SK-N-SH (cell line): ENCODE data around the gene KRTAP10-10. TPM values are rescaled to one million over a fixed set of nuclear protein-coding genes. Genes with fewer than 3 reads are reported as not detected.

Experiments used
- CTCF ChIA-PET: fragments of 300-600, 350-600 bp; formaldehyde crosslinking; extraction: SDS; loops from one replicate; lab custom pipeline; 2021; lab: Yijun Ruan, JAX
- POLR2A ChIA-PET: fragments of 350-600 bp; sonication (Branson Sonifier 250); formaldehyde crosslinking; extraction: SDS; loops from one replicate; lab custom pipeline; 2020; ENCODE audit warnings: antibody characterized with exemption, inconsistent platforms; lab: Yijun Ruan, JAX
- DNase-seq: peaks from one replicate; pipeline ENCODE4 v3.0.0; 2012
- H2AFZ ChIP-seq: fragments of 200-600 bp; sonication (generic); 2 replicates; pipeline ENCODE4 v1.8.1; 2016; ENCODE audit warnings: antibody characterized with exemption, mild to moderate bottlenecking, low read depth
- H3F3A ChIP-seq: fragments of 200-600 bp; sonication (generic); replicated peaks from 2 replicates; pipeline ENCODE3; 2016; ENCODE audit warnings: antibody characterized with exemption, mild to moderate bottlenecking; ENCODE audit not compliant: insufficient read depth
- H3K27ac ChIP-seq, 2 experiments: fragments of 200-500 bp in 1 of 2; fragments of 200-600 bp in 1 of 2; sonication (Bioruptor generic) in 1 of 2; sonication (generic), shearing (Covaris generic) in 1 of 2; 2 replicates each; pipeline versions ENCODE4 v1.5.1 to v1.6.1; 2014 to 2016; ENCODE audit warnings: low read depth in 2 of 2, inconsistent platforms in 1 of 2, low read length in 1 of 2, mild to moderate bottlenecking in 1 of 2, mixed read lengths in 1 of 2
- H3K27me3 ChIP-seq: fragments of 200-600 bp; sonication (generic), shearing (Covaris generic); 2 replicates; pipeline ENCODE4 v1.6.1; 2016; ENCODE audit warnings: mixed run types; ENCODE audit not compliant: insufficient read depth
- H3K36me3 ChIP-seq, 2 experiments: fragments of 200-500 bp in 1 of 2; fragments of 200-600 bp in 1 of 2; sonication (Bioruptor generic) in 1 of 2; sonication (generic) in 1 of 2; replicated peaks in 1 of 2; 2 replicates each; pipeline versions ENCODE3 to v1.5.1; 2014 to 2016; ENCODE audit warnings: low read length in 1 of 2, mild to moderate bottlenecking in 1 of 2; ENCODE audit not compliant: insufficient read depth in 2 of 2, control insufficient read depth in 1 of 2
- H3K4me1 ChIP-seq, 2 experiments: fragments of 200-500 bp in 1 of 2; fragments of 200-600 bp in 1 of 2; sonication (Bioruptor generic) in 1 of 2; sonication (generic), shearing (Covaris generic) in 1 of 2; 2 replicates each; pipeline versions ENCODE4 v1.5.1 to v1.6.1; 2014 to 2016; ENCODE audit warnings: low read depth in 1 of 2, low read length in 1 of 2, mixed run types in 1 of 2; ENCODE audit not compliant: insufficient read depth in 2 of 2, control insufficient read depth in 1 of 2
- H3K4me2 ChIP-seq: fragments of 200-600 bp; sonication (generic), shearing (Covaris generic); 2 replicates; pipeline ENCODE4 v1.6.1; 2017; ENCODE audit warnings: mixed run types
- H3K4me3 ChIP-seq, 2 experiments: fragments of 200-500 bp in 1 of 2; fragments of 200-600 bp in 1 of 2; sonication (Bioruptor generic) in 1 of 2; sonication (generic), shearing (Covaris generic) in 1 of 2; 2 replicates each; pipeline versions ENCODE4 v1.5.1 to v1.8.1; 2014 to 2016; ENCODE audit warnings: low read depth in 2 of 2, inconsistent platforms in 1 of 2, low read length in 1 of 2, mild to moderate bottlenecking in 1 of 2, mixed read lengths in 1 of 2, moderate library complexity in 1 of 2
- H3K79me2 ChIP-seq: fragments of 200-600 bp; sonication (generic); 2 replicates; pipeline ENCODE4 v1.8.1; 2017; ENCODE audit warnings: mild to moderate bottlenecking; ENCODE audit not compliant: insufficient read depth
- H3K9ac ChIP-seq: fragments of 200-600 bp; sonication (generic); 2 replicates; pipeline ENCODE4 v1.6.1; 2017; ENCODE audit warnings: mixed run types
- H3K9me2 ChIP-seq: fragments of 200-600 bp; sonication (generic); 2 replicates; pipeline ENCODE4 v1.6.1; 2017; ENCODE audit warnings: mixed run types
- H3K9me3 ChIP-seq: fragments of 200-600 bp; sonication (generic); 2 replicates; pipeline ENCODE4 v1.6.1; 2017; ENCODE audit warnings: mixed run types, mild to moderate bottlenecking, moderate library complexity
- H4K20me1 ChIP-seq: fragments of 200-600 bp; sonication (generic); 2 replicates; pipeline ENCODE4 v1.6.1; 2017; ENCODE audit warnings: mild to moderate bottlenecking, mixed run types; ENCODE audit not compliant: insufficient read depth
- CTCF ChIP-seq: fragments of 200-600 bp; sonication (generic); IDR thresholded peaks from 2 replicates; pipeline ENCODE4 v1.6.1; 2017; ENCODE audit warnings: antibody characterized with exemption, mild to moderate bottlenecking, moderate library complexity
- ELF1 ChIP-seq: IDR thresholded peaks from 2 replicates; pipeline ENCODE4 v1.4.0; 2012
- EZH2phosphoT487 ChIP-seq: fragments of 200-600 bp; sonication (generic); IDR thresholded peaks from 2 replicates; pipeline ENCODE4 v1.6.1; 2017; ENCODE audit warnings: low read depth, mixed run types, mild to moderate bottlenecking, antibody characterized with exemption, moderate library complexity, borderline replicate concordance
- FOXJ3 ChIP-seq: sonication (generic); formaldehyde crosslinking; IDR thresholded peaks from 2 replicates; pipeline ENCODE4 v1.5.1; 2020; ENCODE audit warnings: mild to moderate bottlenecking, missing genetic modification reagents
- FOXM1 ChIP-seq: IDR thresholded peaks from 2 replicates; pipeline ENCODE4 v1.4.0; 2012; ENCODE audit warnings: low read depth, mild to moderate bottlenecking
- GABPA ChIP-seq: IDR thresholded peaks from 2 replicates; pipeline ENCODE4 v1.4.0; 2012; ENCODE audit warnings: low read depth, mild to moderate bottlenecking
- GATA2 ChIP-seq: sonication (generic); formaldehyde crosslinking; IDR thresholded peaks from 2 replicates; pipeline ENCODE4 v1.5.0; 2020; ENCODE audit warnings: mild to moderate bottlenecking, missing genetic modification reagents
- IRF3 ChIP-seq: fragments of 150-350 bp; IDR thresholded peaks from 2 replicates; pipeline ENCODE4 v1.6.1; 2016; ENCODE audit warnings: mild to moderate bottlenecking, low read depth, low read length
- MEF2A ChIP-seq: IDR thresholded peaks from 2 replicates; pipeline ENCODE4 v1.4.0; 2012; ENCODE audit warnings: low read depth, borderline replicate concordance
- MXI1 ChIP-seq: IDR thresholded peaks from 2 replicates; pipeline ENCODE4 v1.6.1; 2012; ENCODE audit warnings: mild to moderate bottlenecking, low read depth, low read length, improper control_type of control experiment
- NFIC ChIP-seq: IDR thresholded peaks from 2 replicates; pipeline ENCODE4 v1.4.0; 2012; ENCODE audit warnings: borderline replicate concordance
- POLR2AphosphoS5 ChIP-seq: IDR thresholded peaks from 2 replicates; pipeline ENCODE4 v1.6.1; 2012; ENCODE audit warnings: low read depth, low read length
- RAD21 ChIP-seq: IDR thresholded peaks from 2 replicates; pipeline ENCODE4 v1.6.1; 2012; ENCODE audit warnings: mild to moderate bottlenecking, low read length
- REST ChIP-seq: IDR thresholded peaks from 2 replicates; pipeline ENCODE4 v1.6.1; 2012; ENCODE audit warnings: mild to moderate bottlenecking, low read depth, low read length, moderate library complexity
- SIN3A ChIP-seq: IDR thresholded peaks from 2 replicates; pipeline ENCODE4 v1.6.1; 2012; ENCODE audit warnings: low read depth, mild to moderate bottlenecking, low read length, moderate library complexity, borderline replicate concordance
- SMC3 ChIP-seq: IDR thresholded peaks from 2 replicates; pipeline ENCODE4 v1.6.1; 2012; ENCODE audit warnings: low read depth, low read length, improper control_type of control experiment
- TAF1 ChIP-seq: IDR thresholded peaks from 2 replicates; pipeline ENCODE4 v1.6.1; 2012; ENCODE audit warnings: low read depth, mild to moderate bottlenecking, low read length, moderate library complexity, borderline replicate concordance
- TCF12 ChIP-seq: IDR thresholded peaks from 2 replicates; pipeline ENCODE4 v1.4.0; 2012
- TEAD4 ChIP-seq: IDR thresholded peaks from 2 replicates; pipeline ENCODE4 v1.4.0; 2012; ENCODE audit warnings: mild to moderate bottlenecking, borderline replicate concordance; ENCODE audit not compliant: insufficient read depth
- WGBS: methylation state at CpG from one replicate; pipeline ENCODE4 v1.1.6; 2017; ENCODE audit warnings: low lambda C conversion rate; 5-methylcytosine and 5-hydroxymethylcytosine counted together
- polyA plus RNA-seq, 3 experiments: library from polyadenylated mRNA; depleted of rRNA; stranded (reverse); fragments of >200 nt; gene quantifications; 2 replicates each; pipeline ENCODE4 v1.2.3, GENCODE V29; 2012

KRTAP10-10 gene
- polyA plus RNA-seq, 1 of the 3 experiments (the other 2 are of a cell fraction): not detected

DNA sequence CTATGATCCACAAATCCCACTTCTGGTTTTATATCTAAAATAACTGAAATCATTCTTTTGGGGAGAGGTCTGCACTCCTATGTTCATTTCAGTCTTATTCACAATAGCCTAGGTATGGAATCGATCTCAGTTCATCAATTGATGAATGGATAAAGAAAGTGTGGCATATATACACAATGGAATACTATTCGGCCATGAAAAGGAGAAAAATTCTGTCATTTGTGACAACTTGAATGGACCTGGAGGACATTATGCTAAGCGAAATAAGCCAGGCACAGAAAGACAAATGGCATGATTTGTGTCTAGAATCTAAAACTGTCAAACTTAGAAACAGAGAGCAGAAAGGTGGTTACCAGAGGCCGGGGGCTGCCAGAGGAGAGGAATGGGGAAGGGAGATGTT, 30.7 kb upstream of the KRTAP10-10 start:
- ChIA-PET CTCF (no interaction called here), POLR2A (no interaction called here)
- no peaks in the 10 kb centered on the region; a peak in 1 of 4 replicates for H3K4me1 ChIP-seq
- H3K27ac ChIP-seq: no peak overlapping the region
- H3K9me3 ChIP-seq: no peaks in the 10 kb centered on the region
- H3K4me3 ChIP-seq: no peak overlapping the region
- TF ChIP-seq TAF1: no peak
- TF ChIP-seq SIN3A: no peak
- no peak for TF ChIP-seq TCF12
- TF ChIP-seq GATA2 (CRISPR knock-in tag): no peak
- TF ChIP-seq TEAD4: no peak
- no peak for TF ChIP-seq EZH2phosphoT487
- H3K9me2 ChIP-seq: no peaks in the 10 kb centered on the region
- no peak overlapping the region for H3K9ac ChIP-seq
- no peaks in the 10 kb centered on the region for H3K36me3 ChIP-seq
- H3K27me3 ChIP-seq: peaks cover 8% of the 10 kb centered on the region; the same call in 1 of the 2 replicates
- no peak for DNase-seq
- H2AFZ ChIP-seq: no peak overlapping the region
- H4K20me1 ChIP-seq: no peaks in the 10 kb centered on the region
- no peaks in the 10 kb centered on the region for H3F3A ChIP-seq
- 42% methylated on average over 4 of the region's 4 CpGs for WGBS
- H3K4me2 ChIP-seq: no peak overlapping the region
- no peaks in the 10 kb centered on the region for H3K79me2 ChIP-seq

GRCh38 chr21:44609193-44609592, 28.0 kb upstream of the KRTAP10-10 start:
- Histone ChIP-seq H3K4me1 (no peaks in the 10 kb centered on the region), H3K27ac (no peak overlapping the region), H3K36me3 (no peaks in the 10 kb centered on the region), H3K9ac (no peak overlapping the region), H4K20me1 (no peaks in the 10 kb centered on the region), H3K9me3 (no peaks in the 10 kb centered on the region), H3F3A (no peaks in the 10 kb centered on the region)
- no peak for DNase-seq
- ChIA-PET POLR2A (no interaction called here), CTCF (interaction anchor here (1.1 kb wide), 1 partner anchor 12 kb away, joined by 3 read pairs; no protein-coding TSS in a partner anchor)
- TF ChIP-seq CTCF (no peak), TEAD4 (no peak), TAF1 (no peak), IRF3 (no peak), FOXM1 (no peak), EZH2phosphoT487 (no peak), TCF12 (no peak), GABPA (no peak), SIN3A (no peak), MXI1 (no peak), FOXJ3 (no peak), RAD21 (no peak), MEF2A (no peak), REST (no peak), NFIC (no peak), SMC3 (no peak), POLR2AphosphoS5 (no peak), ELF1 (no peak)
- TF ChIP-seq, all 33 proteins: peak for 0
- Histone ChIP-seq H3K9me2 (no peaks in the 10 kb centered on the region), H3K4me2 (no peak overlapping the region), H2AFZ (no peak overlapping the region), H3K79me2 (no peaks in the 10 kb centered on the region), H3K4me3 (no peak overlapping the region), H3K27me3 (peaks cover 18% of the 10 kb centered on the region)
